ENCODE data around the gene ADORA1. TPM values are rescaled to one million over a fixed set of nuclear protein-coding genes. Genes with fewer than 3 reads are reported as not detected.
A peak's percentile ranks its signal among the peaks of the same experiment; 100 is the strongest.

The ADORA1 gene
- total and polyA plus RNA-seq, 10 of the 15 experiments (the other 5 are each of a cell fraction or from before 2014, with no cell fraction given): not detected

GRCh38 chr1:203142684-203143408 lies 15.3 kb downstream of the ADORA1 start:
- 11% methylated on average over 5 of the region's 5 CpGs for WGBS (ENCODE audit: insufficient coverage, insufficient replicate concordance, low lambda C conversion rate, missing lambda C conversion rate)

GRCh38 chr1:203143641-203144040 lies 16.1 kb downstream of the ADORA1 start:
- CTCF ChIA-PET: interaction anchor here (0.9 kb wide), 1 partner anchor 102 kb away, joined by 3 read pairs; no protein-coding TSS in a partner anchor
- Histone ChIP-seq H3K36me3 (ENCODE audit: control insufficient read depth in 2 of 2, insufficient read depth in 2 of 2, low read length in 1 of 2) (no peaks in the 10 kb centered on the region), H2AFZ (ENCODE audit: control insufficient read depth, low read depth, low read length) (no peak overlapping the region), H3K4me1 (ENCODE audit: control insufficient read depth, insufficient read depth, low read length) (no peaks in the 10 kb centered on the region), H3K4me2 (ENCODE audit: control insufficient read depth, insufficient read depth) (no peak overlapping the region), H3K79me2 (ENCODE audit: control insufficient read depth, insufficient read depth, low read length) (no peaks in the 10 kb centered on the region), H3K9me3 (replicated peaks; ENCODE audit: control insufficient read depth, insufficient read depth, low read length) (no peaks in the 10 kb centered on the region), H4K20me1 (ENCODE audit: control insufficient read depth, insufficient read depth) (no peaks in the 10 kb centered on the region), H3K27me3 (replicated peaks in 1 of 2; ENCODE audit: control insufficient read depth in 2 of 2, insufficient read depth in 2 of 2, low read length in 1 of 2) (peaks cover 0 to 3% of the 10 kb centered on the region in 2 experiments; a peak in 3 of 4 replicates), H3K27ac (ENCODE audit: control insufficient read depth, insufficient read depth) (no peak overlapping the region), H3K9ac (ENCODE audit: control insufficient read depth, insufficient read depth, low read length) (no peak overlapping the region), H3K4me3 (no peak overlapping the region)
- ATAC-seq (no peak), DNase-seq (ENCODE audit: low read depth, low spot score) (no peak), FAIRE-seq (no peak)
- SMC1A ChIA-PET (ENCODE audit: uncharacterized antibody, unreplicated experiment): no interaction called here
- POLR2A ChIA-PET: no interaction called here
- in situ Hi-C loops (cut with MboI): no loop called here
- no TSS peak for BruUV-seq (replicated peaks)
- intact Hi-C loops (cut with micrococcal nuclease; ENCODE audit: unreplicated experiment): no loop called here
- 33% methylated on average over 11 of the region's 11 CpGs for WGBS (ENCODE audit: insufficient coverage, insufficient replicate concordance, low lambda C conversion rate, missing lambda C conversion rate)
- RAD21 ChIA-PET (ENCODE audit: unreplicated experiment): no interaction called here
- TF ChIP-seq MTA2 (IDR thresholded peaks at IDR 0.05; ENCODE audit: low read depth) (no peak), MEF2B (IDR thresholded peaks at IDR 0.05; ENCODE audit: partially characterized antibody, poor library complexity, severe bottlenecking) (no peak)

More at GRCh38 chr1:203142684-203143408, 15.3 kb downstream of the ADORA1 start:
- SMC1A ChIA-PET (ENCODE audit: uncharacterized antibody, unreplicated experiment): no interaction called here
- BruUV-seq (replicated peaks): no TSS peak
- no peak overlapping the region for H3K4me3 ChIP-seq
- TF ChIP-seq ATF7 (IDR thresholded peaks at IDR 0.05; ENCODE audit: low read depth) (no peak), MEF2B (IDR thresholded peaks at IDR 0.05; ENCODE audit: partially characterized antibody, poor library complexity, severe bottlenecking) (peak; percentile 53)
- no peak overlapping the region for H2AFZ ChIP-seq (ENCODE audit: control insufficient read depth, low read depth, low read length)
- no peaks in the 10 kb centered on the region for H4K20me1 ChIP-seq (ENCODE audit: control insufficient read depth, insufficient read depth)
- POLR2A ChIA-PET: no interaction called here
- intact Hi-C loops (cut with micrococcal nuclease; ENCODE audit: unreplicated experiment): no loop called here
- FAIRE-seq: no peak
- DNase-seq (ENCODE audit: low read depth, low spot score): no peak
- no peaks in the 10 kb centered on the region for H3K79me2 ChIP-seq (ENCODE audit: control insufficient read depth, insufficient read depth, low read length)
- ATAC-seq: peak; percentile 27; the same call in 2 of the 3 replicates
- peaks cover 2 to 5% of the 10 kb centered on the region in 2 experiments; a peak in 3 of 4 replicates for H3K27me3 ChIP-seq (replicated peaks in 1 of 2; ENCODE audit: control insufficient read depth in 2 of 2, insufficient read depth in 2 of 2, low read length in 1 of 2)
- no peaks in the 10 kb centered on the region for H3K9me3 ChIP-seq (replicated peaks; ENCODE audit: control insufficient read depth, insufficient read depth, low read length)
- CTCF ChIA-PET: interaction anchor here (0.9 kb wide), 1 partner anchor 102 kb away, joined by 3 read pairs; no protein-coding TSS in a partner anchor
- H3K36me3 ChIP-seq (ENCODE audit: control insufficient read depth in 2 of 2, insufficient read depth in 2 of 2, low read length in 1 of 2): no peaks in the 10 kb centered on the region
- H3K27ac ChIP-seq (ENCODE audit: control insufficient read depth, insufficient read depth): no peak overlapping the region
- in situ Hi-C loops (cut with MboI): no loop called here
- no peak overlapping the region for H3K9ac ChIP-seq (ENCODE audit: control insufficient read depth, insufficient read depth, low read length)
- no peaks in the 10 kb centered on the region for H3K4me1 ChIP-seq (ENCODE audit: control insufficient read depth, insufficient read depth, low read length)
- H3K4me2 ChIP-seq (ENCODE audit: control insufficient read depth, insufficient read depth): no peak overlapping the region
- RAD21 ChIA-PET (ENCODE audit: unreplicated experiment): no interaction called here

Measured in GM12878 (cell line).